ENCODE data around the gene TMEM203.

DNA sequence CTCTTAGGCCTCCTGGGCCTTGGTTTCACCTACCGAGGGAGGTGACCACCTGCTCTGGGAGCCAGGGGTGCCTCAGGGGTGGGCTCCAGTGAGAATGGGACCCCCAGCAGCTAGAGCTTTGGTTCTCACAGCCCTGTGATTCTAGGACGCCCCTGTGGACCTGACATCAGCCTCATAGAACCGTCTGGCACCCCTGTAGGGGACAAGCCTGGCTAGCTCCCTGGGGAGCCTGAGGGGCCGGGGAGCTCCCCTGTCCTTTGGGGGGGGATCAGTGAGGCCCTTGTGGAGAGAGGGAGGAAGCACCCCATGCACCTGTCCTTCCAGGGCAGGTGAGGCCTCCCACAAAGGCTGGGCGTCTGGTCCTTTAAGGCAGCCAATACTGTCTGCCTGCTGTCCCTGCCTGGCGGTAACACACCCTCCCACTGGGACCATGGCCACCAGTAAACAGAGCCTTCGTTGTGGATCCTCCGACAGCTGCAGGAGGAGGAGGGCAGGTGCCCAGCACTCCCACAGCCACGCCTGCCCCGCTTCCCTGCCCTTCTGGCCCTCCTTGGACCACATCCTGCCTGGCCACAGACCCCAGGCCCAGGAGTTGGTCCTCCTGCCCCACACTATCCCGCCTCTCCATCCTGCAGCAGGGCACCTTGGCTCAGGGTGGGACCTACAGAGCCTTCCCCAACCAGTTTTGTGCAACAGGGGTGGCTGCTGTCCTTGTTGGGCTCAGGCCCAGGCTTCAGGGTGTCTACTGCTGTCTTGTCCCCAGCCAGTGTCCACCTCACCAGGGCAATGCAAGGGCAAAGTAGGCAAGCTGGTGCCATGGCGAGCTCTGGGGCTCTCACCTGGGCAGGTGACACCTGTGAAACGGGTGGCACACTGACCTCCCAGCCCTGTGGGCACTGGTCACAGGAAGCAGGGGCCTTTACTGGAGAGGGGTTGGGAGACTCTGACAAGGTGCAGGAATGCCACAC is 32.6 kb upstream of the TMEM203 start:
- no peak for TF ChIP-seq POLR2A (IDR thresholded peaks at IDR 0.05)
- TF ChIP-seq, protein P1, sequence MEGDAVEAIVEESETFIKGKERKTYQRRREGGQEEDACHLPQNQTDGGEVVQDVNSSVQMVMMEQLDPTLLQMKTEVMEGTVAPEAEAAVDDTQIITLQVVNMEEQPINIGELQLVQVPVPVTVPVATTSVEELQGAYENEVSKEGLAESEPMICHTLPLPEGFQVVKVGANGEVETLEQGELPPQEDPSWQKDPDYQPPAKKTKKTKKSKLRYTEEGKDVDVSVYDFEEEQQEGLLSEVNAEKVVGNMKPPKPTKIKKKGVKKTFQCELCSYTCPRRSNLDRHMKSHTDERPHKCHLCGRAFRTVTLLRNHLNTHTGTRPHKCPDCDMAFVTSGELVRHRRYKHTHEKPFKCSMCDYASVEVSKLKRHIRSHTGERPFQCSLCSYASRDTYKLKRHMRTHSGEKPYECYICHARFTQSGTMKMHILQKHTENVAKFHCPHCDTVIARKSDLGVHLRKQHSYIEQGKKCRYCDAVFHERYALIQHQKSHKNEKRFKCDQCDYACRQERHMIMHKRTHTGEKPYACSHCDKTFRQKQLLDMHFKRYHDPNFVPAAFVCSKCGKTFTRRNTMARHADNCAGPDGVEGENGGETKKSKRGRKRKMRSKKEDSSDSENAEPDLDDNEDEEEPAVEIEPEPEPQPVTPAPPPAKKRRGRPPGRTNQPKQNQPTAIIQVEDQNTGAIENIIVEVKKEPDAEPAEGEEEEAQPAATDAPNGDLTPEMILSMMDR (IDR thresholded peaks at IDR 0.05 in 4 of 5, conservative IDR thresholded peaks at IDR 0.05 in 1 of 5) = no peak

Measured in gastrocnemius medialis (tissue), 4 donors.